Stimulated activated CD8-positive, alpha-beta memory T cell treated with anti-CD3 and anti-CD28 coated beads, Interleukin-12 subunit alpha, Interleukin-12 subunit beta, amount 100 ng/mL, for 24 hours (primary cell): ENCODE measurements around the gene PRKCQ.
"Not testable (repeated sequence)": the region's sequence is repeated elsewhere in the genome, so short reads cannot be mapped to it uniquely, and the experiment has no call there.

ENCODE experiments used
- DNase-seq: peaks from one replicate; pipeline ENCODE4 v3.0.0-alpha.2; 2020; ENCODE audit errors: extremely low read depth

The PRKCQ gene

GRCh38 chr10:6491841-6492609 lies 88.1 kb downstream of the PRKCQ start:
- no peak for DNase-seq

GRCh38 chr10:6490614-6491013 lies 89.5 kb downstream of the PRKCQ start:
- no peak for DNase-seq

GRCh38 chr10:6487920-6488319 lies 92.2 kb downstream of the PRKCQ start:
- DNase-seq: no peak

GRCh38 chr10:6486309-6486708 lies 93.8 kb downstream of the PRKCQ start:
- no peak for DNase-seq

- no peak for DNase-seq
Observed at GRCh38 chr10:6482737-6483357, 97.2 kb downstream of the PRKCQ start.

- no peak for DNase-seq
Observed at GRCh38 chr10:6478722-6479121, 101.4 kb downstream of the PRKCQ start.

- DNase-seq: no peak
Observed at GRCh38 chr10:6476989-6477388, 103.1 kb downstream of the PRKCQ start.

- DNase-seq: no peak
Observed at GRCh38 chr10:6474871-6475270, 105.2 kb downstream of the PRKCQ start.

GRCh38 chr10:6473901-6474370 lies 106.1 kb downstream of the PRKCQ start:
- no peak for DNase-seq

GRCh38 chr10:6473430-6473829 lies 106.6 kb downstream of the PRKCQ start:
- no peak for DNase-seq

- not testable (repeated sequence) for DNase-seq
Observed at GRCh38 chr10:6472710-6473005, 107.4 kb downstream of the PRKCQ start.

- DNase-seq: no peak
Observed at GRCh38 chr10:6470894-6471618, 109.0 kb downstream of the PRKCQ start.

- no peak for DNase-seq
Observed at GRCh38 chr10:6469661-6470060, 110.4 kb downstream of the PRKCQ start.

GRCh38 chr10:6465854-6466601 lies 114.0 kb downstream of the PRKCQ start:
- no peak for DNase-seq

GRCh38 chr10:6465437-6465836 lies 114.6 kb downstream of the PRKCQ start:
- no peak for DNase-seq

- DNase-seq: no peak
Observed at GRCh38 chr10:6464862-6465430, 115.1 kb downstream of the PRKCQ start.

GRCh38 chr10:6463366-6463765 lies 116.7 kb downstream of the PRKCQ start:
- DNase-seq: no peak

- no peak for DNase-seq
Observed at GRCh38 chr10:6461961-6462360, 118.1 kb downstream of the PRKCQ start.

GRCh38 chr10:6460861-6461409 lies 119.1 kb downstream of the PRKCQ start:
- no peak for DNase-seq

- no peak for DNase-seq
Observed at GRCh38 chr10:6458814-6459213, 121.3 kb downstream of the PRKCQ start.

- DNase-seq: no peak
Observed at GRCh38 chr10:6457376-6457775, 122.7 kb downstream of the PRKCQ start.

GRCh38 chr10:6456067-6456466 lies 124.0 kb downstream of the PRKCQ start:
- DNase-seq: no peak
